Liver (tissue), 9 donors: Measurements from ENCODE around the gene SCNN1A. TPM values are rescaled to one million over a fixed set of nuclear protein-coding genes. Genes with fewer than 3 reads are reported as not detected.

ENCODE experiments used
- DNase-seq: peaks from one replicate; pipeline ENCODE4 v3.0.0-alpha.2; 2017; ENCODE audit warnings: low spot score
- H3K27ac ChIP-seq, 2 donors: one replicate each; pipeline ENCODE4 v1.7.0; 2013; ENCODE audit warnings: inconsistent platforms in 2 of 2, low read length in 2 of 2, control low read depth in 1 of 2, low read depth in 1 of 2, mild to moderate bottlenecking in 1 of 2
- H3K27me3 ChIP-seq, 4 donors: one replicate each; pipeline versions ENCODE4 v1.6.1 to v1.7.0; 2013; ENCODE audit warnings: low read length in 3 of 4, inconsistent platforms in 1 of 4, mild to moderate bottlenecking in 1 of 4, moderate library complexity in 1 of 4; ENCODE audit not compliant: control insufficient read depth in 4 of 4, insufficient read depth in 4 of 4
- H3K36me3 ChIP-seq, 4 donors: one replicate each; pipeline versions ENCODE4 v1.6.1 to v1.7.0; 2013; ENCODE audit warnings: low read length in 3 of 4, mild to moderate bottlenecking in 3 of 4, low read depth in 1 of 4, moderate library complexity in 1 of 4; ENCODE audit not compliant: control insufficient read depth in 4 of 4, insufficient read depth in 3 of 4
- H3K4me1 ChIP-seq, 4 donors: one replicate each; pipeline versions ENCODE4 v1.6.1 to v1.7.0; 2013; ENCODE audit warnings: low read length in 3 of 4, mild to moderate bottlenecking in 3 of 4, moderate library complexity in 1 of 4; ENCODE audit not compliant: control insufficient read depth in 4 of 4, insufficient read depth in 4 of 4
- H3K4me3 ChIP-seq, 3 donors: one replicate each; pipeline versions ENCODE4 v1.6.1 to v1.7.0; 2013; ENCODE audit warnings: low read length in 3 of 3, control low read depth in 1 of 3, low read depth in 1 of 3, mild to moderate bottlenecking in 1 of 3
- H3K9ac ChIP-seq, 2 donors: one replicate each; pipeline ENCODE4 v1.7.0; 2013; ENCODE audit warnings: low read length in 2 of 2, mild to moderate bottlenecking in 2 of 2, moderate library complexity in 2 of 2, control low read depth in 1 of 2, low read depth in 1 of 2
- H3K9me3 ChIP-seq, 4 donors: one replicate each; pipeline versions ENCODE4 v1.6.1 to v1.7.0; 2013; ENCODE audit warnings: low read length in 3 of 4; ENCODE audit not compliant: control insufficient read depth in 4 of 4
- ATF3 ChIP-seq: IDR thresholded peaks from 2 replicates; pipeline ENCODE4 v1.6.1; 2016; ENCODE audit warnings: antibody characterized with exemption
- CTCF ChIP-seq: fragments of 150-350 bp; IDR thresholded peaks from 2 replicates; pipeline ENCODE4 v1.5.1; 2017; ENCODE audit warnings: improper control_type of control experiment, low read depth, low read length; ENCODE audit not compliant: missing input control
- EGR1 ChIP-seq, 2 donors: IDR thresholded peaks; 2 replicates each; pipeline ENCODE4 v1.6.1; 2016 to 2018; ENCODE audit warnings: antibody characterized with exemption in 2 of 2, low read depth in 2 of 2
- FOXA1 ChIP-seq: IDR thresholded peaks from 2 replicates; pipeline ENCODE4 v1.6.1; 2016; ENCODE audit warnings: antibody characterized with exemption
- FOXA2 ChIP-seq: IDR thresholded peaks from 2 replicates; pipeline ENCODE4 v1.6.1; 2016; ENCODE audit warnings: antibody characterized with exemption
- GABPA ChIP-seq, 2 donors: IDR thresholded peaks in 1 of 2; conservative IDR thresholded peaks in 1 of 2; 2 replicates each; pipeline ENCODE4 v1.6.1; 2016; ENCODE audit warnings: antibody characterized with exemption in 2 of 2, mild to moderate bottlenecking in 1 of 2, moderate library complexity in 1 of 2
- HNF4A ChIP-seq, 2 donors: conservative IDR thresholded peaks; 2 replicates each; pipeline ENCODE4 v1.6.1; 2016; ENCODE audit warnings: antibody characterized with exemption in 2 of 2, mild to moderate bottlenecking in 2 of 2
- HNF4G ChIP-seq: IDR thresholded peaks from 2 replicates; pipeline ENCODE4 v1.6.1; 2016; ENCODE audit warnings: antibody characterized with exemption
- JUND ChIP-seq, 2 donors: IDR thresholded peaks; 2 replicates each; pipeline ENCODE4 v1.6.1; 2016; ENCODE audit warnings: antibody characterized with exemption in 2 of 2
- MAX ChIP-seq: IDR thresholded peaks from 2 replicates; pipeline ENCODE4 v1.6.1; 2016; ENCODE audit warnings: antibody characterized with exemption
- NR2F2 ChIP-seq: IDR thresholded peaks from 2 replicates; pipeline ENCODE4 v1.6.1; 2016; ENCODE audit warnings: antibody characterized with exemption
- RAD21 ChIP-seq, 2 donors: IDR thresholded peaks; 2 replicates each; pipeline ENCODE4 v1.6.1; 2016; ENCODE audit warnings: antibody characterized with exemption in 2 of 2, mild to moderate bottlenecking in 2 of 2
- REST ChIP-seq: IDR thresholded peaks from 2 replicates; pipeline ENCODE4 v1.6.1; 2016; ENCODE audit warnings: antibody characterized with exemption, mild to moderate bottlenecking
- RXRA ChIP-seq, 2 donors: IDR thresholded peaks; 2 replicates each; pipeline ENCODE4 v1.6.1; 2017 to 2018; ENCODE audit warnings: antibody characterized with exemption in 2 of 2, mild to moderate bottlenecking in 1 of 2
- SP1 ChIP-seq: IDR thresholded peaks from 2 replicates; pipeline ENCODE4 v1.6.1; 2018; ENCODE audit warnings: antibody characterized with exemption, mild to moderate bottlenecking
- TAF1 ChIP-seq: conservative IDR thresholded peaks from 2 replicates; pipeline ENCODE4 v1.6.1; 2016; ENCODE audit warnings: antibody characterized with exemption, mild to moderate bottlenecking
- YY1 ChIP-seq: IDR thresholded peaks from 2 replicates; pipeline ENCODE4 v1.6.1; 2016; ENCODE audit warnings: antibody characterized with exemption, mild to moderate bottlenecking
- ZBTB33 ChIP-seq: IDR thresholded peaks from 2 replicates; pipeline ENCODE4 v1.6.1; 2016; ENCODE audit warnings: antibody characterized with exemption
- WGBS: extraction: QIAGEN DNeasy Blood & Tissue Kit; methylation state at CpG from one replicate; pipeline ENCODE4 v1.1.7; 2013; 5-methylcytosine and 5-hydroxymethylcytosine counted together
- polyA plus RNA-seq, 2 donors: library from polyadenylated mRNA; stranded (reverse) in 1 of 2; unstranded in 1 of 2; fragments of 200-250 nt in 1 of 2; fragments of >200 nt in 1 of 2; fragmentation: Nextera tagmentation in 1 of 2; extraction: Ambion mirVana in 1 of 2; gene quantifications; one replicate each; pipeline versions ENCODE4 v1.2.1 to v1.2.3, GENCODE V29; 2013 to 2015
- total RNA-seq, 2 donors: library from RNA; depleted of rRNA; stranded (reverse); fragments of >200 nt; gene quantifications; one replicate each; pipeline ENCODE4 v1.2.3, GENCODE V29; 2014
- donor health status: healthy.
- donor health status: healthy.
- donor health status: healthy.
- donor health status: healthy.
- donor health status: healthy.

The SCNN1A gene
- total and polyA plus RNA-seq, 4 donors = 0.47 to 7.7 (median 2.9) TPM

- H3K27ac ChIP-seq = no peak overlapping the region
- H3K4me1 ChIP-seq = peaks cover 5 to 53% (median 31%) of the 10 kb centered on the region in 4 donors
- H3K9me3 ChIP-seq = no peaks in the 10 kb centered on the region
- WGBS = 87% methylated on average over 15 of the region's 15 CpGs
- DNase-seq = no peak
- no peak overlapping the region for H3K4me3 ChIP-seq
- TF ChIP-seq YY1 (no peak), FOXA2 (no peak), NR2F2 (no peak), SP1 (no peak), TAF1 (no peak), EGR1 (IDR thresholded peaks at IDR 0.05; ENCODE audit: low read depth in 2 of 2) (no peak), ZBTB33 (no peak), CTCF (no peak), ATF3 (no peak), JUND (IDR thresholded peaks at IDR 0.05) (no peak), GABPA (IDR thresholded peaks at IDR 0.05 in 1 of 2, conservative IDR thresholded peaks at IDR 0.05 in 1 of 2) (no peak), HNF4A (conservative IDR thresholded peaks at IDR 0.05) (no peak), RXRA (IDR thresholded peaks at IDR 0.05) (no peak), HNF4G (no peak), MAX (no peak), RAD21 (IDR thresholded peaks at IDR 0.05) (no peak), FOXA1 (no peak), REST (no peak)
- H3K9ac ChIP-seq = no peak overlapping the region
- no peaks in the 10 kb centered on the region for H3K27me3 ChIP-seq
- peaks cover 32 to 59% (median 52%) of the 10 kb centered on the region in 4 donors for H3K36me3 ChIP-seq
Measured at GRCh38 chr12:6329703-6330064, 45.7 kb downstream of the SCNN1A start.
